ENCODE data around the gene MTA2. TPM values are rescaled to one million over a fixed set of nuclear protein-coding genes. Genes with fewer than 3 reads are reported as not detected.

MTA2 gene
- polyA plus RNA-seq, 2 of the 4 experiments (the other 2 are of a cell fraction) = 21.8 to 85.0 TPM

DNA sequence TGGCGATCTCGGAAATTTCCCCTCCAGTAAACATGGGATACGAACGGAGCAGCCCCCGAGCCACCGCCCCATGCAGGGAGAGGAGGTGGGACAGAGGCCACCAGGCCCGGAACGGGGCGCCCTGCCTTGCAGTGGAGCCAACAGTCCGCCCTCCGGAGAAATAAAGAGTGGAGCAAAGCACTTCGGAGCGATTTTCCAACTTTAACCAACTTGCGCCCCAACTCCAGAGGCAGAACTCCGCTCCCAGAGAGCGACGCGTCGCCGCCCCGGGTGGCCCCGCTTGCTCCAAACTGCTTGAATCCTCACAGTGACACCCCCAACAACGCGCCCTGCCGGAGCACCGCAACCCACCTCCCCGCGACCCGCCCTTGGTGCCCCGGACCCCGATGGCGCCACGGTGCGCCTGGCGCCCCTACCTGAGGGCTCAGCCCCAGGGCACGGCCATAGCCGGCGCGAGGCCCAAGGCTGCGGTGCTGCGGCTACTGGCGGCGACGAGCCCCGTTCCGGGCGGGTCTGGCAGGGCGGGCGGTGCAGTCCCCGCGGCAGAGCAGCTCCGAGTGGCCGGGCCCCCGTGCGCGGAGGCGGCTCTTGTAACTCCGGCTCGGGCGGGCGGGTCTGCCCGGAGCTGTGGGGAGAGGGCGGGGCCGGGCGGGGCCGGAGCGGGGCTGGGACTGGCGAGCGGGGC is 55.3 kb downstream of the MTA2 start, which contains the start of gene AHNAK:
TSS of gene AHNAK (minus strand) at position 563 of the 685 bp plus-strand sequence. CDS start 10,708 bp downstream, outside the sequence.
- Histone ChIP-seq H3K27ac (peak within 1 kb of the TSS; percentile 97 to 98), H3K4me2 (peak within 1 kb of the TSS; percentile 96), H3K4me3 (peak within 1 kb of the TSS; percentile 96), H3K4me1 (peaks cover 61% of the 10 kb centered on the region), H3K9me3 (no peaks in the 10 kb centered on the region)
- POLR2A ChIA-PET = interaction anchor here (0.6 to 1.8 kb wide), 7 partner anchors 9 to 151 kb away, joined by 3 to 9 read pairs (median 4); partner anchors contain the start of genes EEF1G and TUT1
- no peak for TF ChIP-seq CBX8 (IDR thresholded peaks at IDR 0.05)
- TF ChIP-seq PBX3 (IDR thresholded peaks at IDR 0.05) = no peak; the same call in 1 of the 2 replicates
- TF ChIP-seq PHF8 (IDR thresholded peaks at IDR 0.05; ENCODE audit: borderline replicate concordance, low read depth) = peak; percentile 54; the same call in 1 of the 2 replicates
- TF ChIP-seq RFX5 (IDR thresholded peaks at IDR 0.05) = no peak
- no peak for TF ChIP-seq MYC (IDR thresholded peaks at IDR 0.05; ENCODE audit: borderline replicate concordance, low read length)
- peak; percentile 74 for TF ChIP-seq POLR2A (IDR thresholded peaks at IDR 0.05; ENCODE audit: low read length)
- DNase-seq (ENCODE audit: low read depth in 1 of 2, low spot score in 1 of 2) = peak; percentile 67 to 77
- FAIRE-seq = no peak
- WGBS (ENCODE audit: missing lambda C conversion rate) = 2% methylated on average over 20 of the region's 69 CpGs
- CTCF ChIA-PET = interaction anchor here (1.2 to 14.5 kb wide), 8 partner anchors 10 to 153 kb away, joined by 3 to 322 read pairs (median 76); partner anchors contain the start of gene SCGB1A1
- ATAC-seq = peak; percentile 42 to 53

GRCh38 chr11:62545437-62546243 is 56.0 kb downstream of the MTA2 start:
- ChIA-PET CTCF (interaction anchor here (1.2 to 14.5 kb wide), 8 partner anchors 10 to 152 kb away, joined by 3 to 322 read pairs (median 112); partner anchors contain the start of gene SCGB1A1), POLR2A (interaction anchor here (1.5 to 1.8 kb wide), 3 partner anchors 46 to 151 kb away, joined by 7 to 9 read pairs (median 9); partner anchors contain the start of gene TUT1)
- H3K4me2 ChIP-seq = peak overlapping the region; percentile 96
- ATAC-seq = peak; percentile 40 to 67
- FAIRE-seq = no peak
- 1% methylated on average over 35 of the region's 59 CpGs for WGBS (ENCODE audit: missing lambda C conversion rate)
- peak overlapping the region; percentile 96 for H3K4me3 ChIP-seq
- H3K27ac ChIP-seq = peak overlapping the region; percentile 97 to 98
- H3K4me1 ChIP-seq = peaks cover 67% of the 10 kb centered on the region
- peak; percentile 86 to 89 for DNase-seq (ENCODE audit: low read depth in 1 of 2, low spot score in 1 of 2)
- no peaks in the 10 kb centered on the region for H3K9me3 ChIP-seq
- TF ChIP-seq ZNF302 (CRISPR knock-in tag; IDR thresholded peaks at IDR 0.05) (no peak), NFE2L2 (conservative IDR thresholded peaks at IDR 0.05; ENCODE audit: low read length) (no peak), HDAC2 (IDR thresholded peaks at IDR 0.05) (no peak; the same call in 1 of the 2 replicates), ZSCAN20 (CRISPR knock-in tag; IDR thresholded peaks at IDR 0.05) (no peak), E2F6 (IDR thresholded peaks at IDR 0.05; ENCODE audit: borderline replicate concordance, low read depth) (peak; percentile 35; the same call in 1 of the 2 replicates), POLR2A (IDR thresholded peaks at IDR 0.05; ENCODE audit: low read length) (peak; percentile 47), CEBPB (IDR thresholded peaks at IDR 0.05) (peak in 1 of 2 experiments; percentile 37; a peak in 1 of 4 replicates), HES2 (IDR thresholded peaks at IDR 0.05) (no peak), JUN (IDR thresholded peaks at IDR 0.05) (peak; percentile 41 to 81; a peak in 4 of 5 replicates), TP53 (CRISPR knock-in tag; IDR thresholded peaks at IDR 0.05) (no peak), MAZ (IDR thresholded peaks at IDR 0.05; ENCODE audit: borderline replicate concordance, low read depth, low read length) (peak; percentile 88), HOXB13 (CRISPR knock-in tag; IDR thresholded peaks at IDR 0.05; ENCODE audit: low read depth) (no peak), EP300 (IDR thresholded peaks at IDR 0.05) (peak in 1 of 2 experiments; percentile 22; a peak in 1 of 5 replicates), ATOH8 (CRISPR knock-in tag; IDR thresholded peaks at IDR 0.05; ENCODE audit: low read depth) (no peak), CBX8 (IDR thresholded peaks at IDR 0.05) (no peak), RCOR1 (IDR thresholded peaks at IDR 0.05; ENCODE audit: low read depth, low read length) (no peak), SMC3 (IDR thresholded peaks at IDR 0.05) (no peak; the same call in 2 of the 3 replicates), FOSL2 (IDR thresholded peaks at IDR 0.05) (0 out of 2 replicates have a peak, but pooled peaks have one; percentile 9), FOSL2 (CRISPR knock-in tag; IDR thresholded peaks at IDR 0.05) (peak; percentile 77), GATA3 (IDR thresholded peaks at IDR 0.05; ENCODE audit: borderline replicate concordance) (peak; percentile 67; the same call in 1 of the 2 replicates), MAFK (IDR thresholded peaks at IDR 0.05; ENCODE audit: partially characterized antibody) (no peak), PBX3 (IDR thresholded peaks at IDR 0.05) (0 out of 2 replicates have a peak, but pooled peaks have one; percentile 15), ZC3H11A (IDR thresholded peaks at IDR 0.05) (no peak)
- TF ChIP-seq, protein P1, sequence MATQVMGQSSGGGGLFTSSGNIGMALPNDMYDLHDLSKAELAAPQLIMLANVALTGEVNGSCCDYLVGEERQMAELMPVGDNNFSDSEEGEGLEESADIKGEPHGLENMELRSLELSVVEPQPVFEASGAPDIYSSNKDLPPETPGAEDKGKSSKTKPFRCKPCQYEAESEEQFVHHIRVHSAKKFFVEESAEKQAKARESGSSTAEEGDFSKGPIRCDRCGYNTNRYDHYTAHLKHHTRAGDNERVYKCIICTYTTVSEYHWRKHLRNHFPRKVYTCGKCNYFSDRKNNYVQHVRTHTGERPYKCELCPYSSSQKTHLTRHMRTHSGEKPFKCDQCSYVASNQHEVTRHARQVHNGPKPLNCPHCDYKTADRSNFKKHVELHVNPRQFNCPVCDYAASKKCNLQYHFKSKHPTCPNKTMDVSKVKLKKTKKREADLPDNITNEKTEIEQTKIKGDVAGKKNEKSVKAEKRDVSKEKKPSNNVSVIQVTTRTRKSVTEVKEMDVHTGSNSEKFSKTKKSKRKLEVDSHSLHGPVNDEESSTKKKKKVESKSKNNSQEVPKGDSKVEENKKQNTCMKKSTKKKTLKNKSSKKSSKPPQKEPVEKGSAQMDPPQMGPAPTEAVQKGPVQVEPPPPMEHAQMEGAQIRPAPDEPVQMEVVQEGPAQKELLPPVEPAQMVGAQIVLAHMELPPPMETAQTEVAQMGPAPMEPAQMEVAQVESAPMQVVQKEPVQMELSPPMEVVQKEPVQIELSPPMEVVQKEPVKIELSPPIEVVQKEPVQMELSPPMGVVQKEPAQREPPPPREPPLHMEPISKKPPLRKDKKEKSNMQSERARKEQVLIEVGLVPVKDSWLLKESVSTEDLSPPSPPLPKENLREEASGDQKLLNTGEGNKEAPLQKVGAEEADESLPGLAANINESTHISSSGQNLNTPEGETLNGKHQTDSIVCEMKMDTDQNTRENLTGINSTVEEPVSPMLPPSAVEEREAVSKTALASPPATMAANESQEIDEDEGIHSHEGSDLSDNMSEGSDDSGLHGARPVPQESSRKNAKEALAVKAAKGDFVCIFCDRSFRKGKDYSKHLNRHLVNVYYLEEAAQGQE (IDR thresholded peaks at IDR 0.05) = no peak
